Ascending aorta (tissue), 2 donors: ENCODE measurements around the gene KCNG1. TPM values are rescaled to one million over a fixed set of nuclear protein-coding genes. Genes with fewer than 3 reads are reported as not detected.

Experiments used
- DNase-seq, 2 donors: peaks; one replicate each; pipeline ENCODE4 v3.0.0-alpha.2; 2019; ENCODE audit warnings: low spot score in 2 of 2
- H3K27ac ChIP-seq, 2 donors: fragments of 200-600 bp; sonication (generic); one replicate each; pipeline ENCODE4 v1.5.1; 2016 to 2017; ENCODE audit warnings: mild to moderate bottlenecking in 1 of 2
- H3K27me3 ChIP-seq: fragments of 200-600 bp; sonication (generic); one replicate; pipeline ENCODE4 v1.5.1; 2017
- H3K36me3 ChIP-seq, 2 donors: fragments of 200-600 bp; sonication (generic); one replicate each; pipeline ENCODE4 v1.5.1; 2016
- H3K4me1 ChIP-seq, 2 donors: fragments of 200-600 bp; sonication (generic); one replicate each; pipeline ENCODE4 v1.5.1; 2016 to 2017; ENCODE audit warnings: mild to moderate bottlenecking in 1 of 2
- H3K4me3 ChIP-seq, 2 donors: fragments of 200-600 bp; sonication (generic); one replicate each; pipeline ENCODE4 v1.5.1; 2016 to 2017; ENCODE audit warnings: mild to moderate bottlenecking in 1 of 2
- H3K9me3 ChIP-seq, 2 donors: fragments of 200-600 bp; sonication (generic); one replicate each; pipeline ENCODE4 v1.5.1; 2016
- CTCF ChIP-seq, 3 experiments: fragments of 200-600 bp in 2 of 3; fragments of 450-650 bp in 1 of 3; sonication (generic) in 2 of 3; IDR thresholded peaks; one replicate each; pipeline ENCODE4 v1.5.1; 2016 to 2019; ENCODE audit warnings: antibody characterized with exemption in 3 of 3, mild to moderate bottlenecking in 1 of 3, moderate library complexity in 1 of 3
- intact Hi-C: fragments of 100-400 bp; cut with DNase I; formaldehyde crosslinking; loops from one replicate; pipeline ENCODE4 v1.15.1; 2023
- total RNA-seq: library from RNA; depleted of rRNA; stranded (reverse); fragments of >200 nt; gene quantifications from one replicate; pipeline ENCODE4 v1.1.0, GENCODE V29; 2016

The KCNG1 gene
- total RNA-seq, 1 donor from 2014 or later, result 6.6 TPM

GRCh38 chr20:51009303-51010042, 13.4 kb downstream of the KCNG1 start:
- no peaks in the 10 kb centered on the region for H3K4me1 ChIP-seq
- H3K27ac ChIP-seq, result no peak overlapping the region
- no peak overlapping the region for H3K4me3 ChIP-seq
- no peaks in the 10 kb centered on the region for H3K9me3 ChIP-seq
- no peaks in the 10 kb centered on the region for H3K27me3 ChIP-seq
- intact Hi-C loops, result no loop called here
- TF ChIP-seq CTCF (IDR thresholded peaks at IDR 0.05), result no peak
- H3K36me3 ChIP-seq, result no peaks in the 10 kb centered on the region
- no peak for DNase-seq

GRCh38 chr20:51008718-51009117, 14.2 kb downstream of the KCNG1 start:
- intact Hi-C loops, result no loop called here
- Histone ChIP-seq H3K9me3 (no peaks in the 10 kb centered on the region), H3K4me1 (no peaks in the 10 kb centered on the region), H3K4me3 (no peak overlapping the region), H3K36me3 (no peaks in the 10 kb centered on the region), H3K27ac (no peak overlapping the region), H3K27me3 (no peaks in the 10 kb centered on the region)
- no peak for DNase-seq
- no peak for TF ChIP-seq CTCF (IDR thresholded peaks at IDR 0.05)

GRCh38 chr20:51005214-51005613, 17.7 kb downstream of the KCNG1 start:
- no peak for TF ChIP-seq CTCF (IDR thresholded peaks at IDR 0.05)
- no peak overlapping the region for H3K4me3 ChIP-seq
- no peaks in the 10 kb centered on the region for H3K27me3 ChIP-seq
- DNase-seq, result no peak
- H3K9me3 ChIP-seq, result no peaks in the 10 kb centered on the region
- H3K36me3 ChIP-seq, result no peaks in the 10 kb centered on the region
- intact Hi-C loops, result no loop called here
- H3K4me1 ChIP-seq, result no peaks in the 10 kb centered on the region
- no peak overlapping the region for H3K27ac ChIP-seq

- Histone ChIP-seq H3K4me1 (no peaks in the 10 kb centered on the region), H3K36me3 (no peaks in the 10 kb centered on the region), H3K9me3 (no peaks in the 10 kb centered on the region), H3K27me3 (no peaks in the 10 kb centered on the region), H3K4me3 (no peak overlapping the region), H3K27ac (no peak overlapping the region)
- DNase-seq, result no peak
- TF ChIP-seq CTCF (IDR thresholded peaks at IDR 0.05), result no peak
- intact Hi-C loops, result no loop called here
Measured at GRCh38 chr20:51004781-51005180, 18.1 kb downstream of the KCNG1 start.

GRCh38 chr20:51004305-51004727, 18.6 kb downstream of the KCNG1 start:
- Histone ChIP-seq H3K36me3 (no peaks in the 10 kb centered on the region), H3K4me1 (no peaks in the 10 kb centered on the region), H3K4me3 (no peak overlapping the region), H3K27ac (no peak overlapping the region), H3K27me3 (no peaks in the 10 kb centered on the region), H3K9me3 (no peaks in the 10 kb centered on the region)
- no peak for TF ChIP-seq CTCF (IDR thresholded peaks at IDR 0.05)
- intact Hi-C loops, result no loop called here
- no peak for DNase-seq
